NCI-H1048 (cell line): ENCODE measurements around the gene STXBP5.

Experiments used
- DNase-seq: peaks from one replicate; lab custom pipeline; 2025; lab: John Stamatoyannopoulos, UW

STXBP5 gene

DNA sequence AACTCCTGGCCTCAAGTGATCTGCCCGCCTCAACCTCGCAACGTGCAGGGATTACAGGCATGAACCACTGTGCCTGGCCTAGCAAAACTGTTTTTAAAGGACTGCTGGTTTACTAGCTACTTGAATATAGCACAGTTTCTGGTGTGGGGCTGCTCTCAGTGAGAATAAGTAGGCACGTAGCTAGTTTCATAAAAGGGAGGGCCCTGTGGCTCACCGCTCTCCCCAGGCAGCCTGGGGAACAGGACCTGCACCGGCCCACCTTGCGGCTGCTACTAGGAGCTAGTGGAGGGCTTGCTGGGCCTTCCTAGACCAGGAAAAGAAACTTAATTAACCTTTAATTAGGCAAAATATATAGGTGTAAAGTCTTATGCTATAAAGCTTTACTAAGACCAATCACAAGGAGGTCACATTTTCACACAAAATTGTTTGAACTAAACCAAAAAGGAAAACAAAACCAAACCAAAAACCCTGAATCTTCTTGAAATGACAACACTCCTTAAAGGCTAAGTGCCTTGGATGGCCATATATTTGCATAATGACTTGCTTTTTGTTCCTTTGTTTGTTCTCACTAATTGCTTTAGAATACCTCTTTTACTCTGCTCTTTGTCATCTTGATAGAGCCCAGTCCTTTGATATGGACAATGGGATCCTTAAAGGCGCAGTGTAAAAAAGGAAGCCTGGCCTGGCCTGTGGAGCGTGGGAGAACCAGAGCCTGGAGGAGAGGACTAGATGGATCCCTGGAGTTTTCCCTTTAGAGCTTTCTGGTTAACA, 234.7 kb downstream of the STXBP5 start:
- no peak for DNase-seq
